COLO829 (cell line): ENCODE data around the gene PDIK1L.

Experiments
- DNase-seq: peaks from one replicate; pipeline ENCODE4 v3.0.0; 2012; ENCODE audit warnings: low spot score

Gene PDIK1L

DNA sequence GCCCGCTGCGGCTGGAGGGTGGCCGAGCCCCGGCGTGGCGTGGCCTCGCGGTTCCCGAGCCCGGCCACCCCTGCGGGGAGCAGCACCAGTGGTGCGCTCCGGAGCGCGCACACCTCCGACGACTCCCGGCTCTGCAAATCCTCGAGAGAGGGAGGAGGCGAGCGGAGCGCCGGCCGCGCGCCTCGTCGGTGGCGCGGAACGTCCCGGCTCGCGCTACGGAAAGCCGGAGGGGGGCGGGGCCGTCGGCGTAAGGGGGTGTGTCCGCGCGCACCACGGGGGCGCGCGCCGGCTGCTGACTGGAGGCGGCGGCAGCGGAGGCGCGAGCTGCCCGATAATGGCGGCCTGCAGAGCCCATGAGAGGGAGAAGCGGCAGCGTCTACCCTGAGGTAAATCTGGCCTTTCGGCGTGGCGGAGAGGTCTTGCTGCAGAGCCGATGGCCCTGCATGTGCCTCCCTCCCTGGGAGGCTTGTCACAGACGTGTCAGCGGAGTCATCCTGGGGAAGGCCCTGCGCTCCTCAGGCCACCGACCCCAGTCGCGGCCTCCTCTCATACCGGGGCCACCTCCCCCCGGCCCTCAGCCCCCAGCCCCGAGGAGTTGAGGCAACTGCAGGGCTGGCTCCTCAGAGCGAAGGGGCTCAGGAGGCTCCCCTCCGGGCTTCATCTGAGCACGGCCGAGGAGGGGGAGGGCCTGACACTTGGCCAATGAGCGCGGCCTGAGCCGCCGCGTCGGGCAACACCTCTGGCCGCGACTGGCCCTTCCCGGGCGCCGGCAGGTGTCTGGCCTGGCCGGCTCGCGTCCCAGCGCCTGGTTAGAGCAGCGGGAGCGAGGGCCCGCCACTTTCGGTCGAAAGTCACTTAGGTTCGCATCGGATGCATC lies at the start of gene PDIK1L:
Gene PDIK1L, plus strand, starts transcription at position 295 of the 877 bp plus-strand sequence. CDS start 2,485 bp downstream, outside the sequence.
- DNase-seq = peak; percentile 83

DNA sequence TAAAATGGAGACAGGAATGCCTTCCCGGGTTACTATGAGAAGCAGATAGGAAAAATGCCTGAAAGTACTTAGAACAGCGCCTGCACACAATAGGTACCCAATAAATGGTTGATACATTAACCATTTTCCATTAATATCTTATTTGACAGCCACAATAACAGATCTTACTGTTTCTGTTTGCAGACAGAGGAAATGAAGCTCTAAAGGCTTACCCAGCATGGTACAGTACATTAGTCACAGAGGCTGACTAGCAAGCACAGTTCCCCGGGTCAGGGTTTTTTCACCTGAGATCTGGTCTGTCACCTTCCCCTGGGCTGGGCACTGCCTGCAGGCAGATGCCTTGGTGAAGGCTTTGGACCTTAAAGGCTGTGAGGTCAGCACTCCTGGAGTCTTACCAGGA lies 47.1 kb upstream of the PDIK1L start:
- no peak for DNase-seq

DNA sequence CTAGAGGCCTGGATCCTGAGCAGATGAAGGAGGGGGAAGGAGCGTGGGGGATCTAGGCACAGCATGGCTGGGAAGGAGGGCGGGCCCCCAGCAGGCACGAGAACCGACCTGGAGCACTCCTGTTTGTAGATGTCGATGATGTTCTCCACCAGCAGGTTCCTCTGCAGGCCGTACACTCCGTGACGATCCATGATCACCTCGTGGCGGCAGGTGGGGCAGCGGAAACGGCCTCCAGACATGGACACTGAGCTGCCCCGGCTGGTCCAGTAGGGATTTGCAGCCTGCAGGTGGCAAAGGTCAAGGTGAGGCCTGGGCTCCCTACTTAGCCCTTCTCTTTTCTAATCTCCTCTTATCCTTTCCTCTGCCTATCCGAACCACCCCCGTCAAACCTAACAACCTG lies 45.5 kb upstream of the PDIK1L start:
- DNase-seq = no peak

DNA sequence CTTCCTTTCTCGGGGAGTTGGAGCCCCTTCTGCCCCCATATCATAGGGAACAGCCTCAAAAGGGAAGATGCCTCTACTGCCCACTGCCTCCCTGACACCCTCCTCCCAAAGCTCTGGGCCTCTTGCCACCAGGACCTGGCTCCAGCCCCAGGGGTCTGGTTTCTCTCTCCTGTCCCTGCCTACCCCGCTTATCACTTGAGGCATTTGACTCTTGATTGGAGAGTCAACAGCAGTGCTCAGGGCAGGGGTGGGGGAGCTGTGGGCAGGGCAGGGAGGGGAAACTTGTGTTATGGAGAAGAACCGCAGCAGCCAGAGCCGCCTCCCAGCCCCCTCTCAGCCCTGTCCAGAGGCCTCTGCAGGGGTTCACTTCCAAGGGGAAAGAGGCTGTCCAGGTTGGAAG lies 44.8 kb upstream of the PDIK1L start:
- DNase-seq = no peak

DNA sequence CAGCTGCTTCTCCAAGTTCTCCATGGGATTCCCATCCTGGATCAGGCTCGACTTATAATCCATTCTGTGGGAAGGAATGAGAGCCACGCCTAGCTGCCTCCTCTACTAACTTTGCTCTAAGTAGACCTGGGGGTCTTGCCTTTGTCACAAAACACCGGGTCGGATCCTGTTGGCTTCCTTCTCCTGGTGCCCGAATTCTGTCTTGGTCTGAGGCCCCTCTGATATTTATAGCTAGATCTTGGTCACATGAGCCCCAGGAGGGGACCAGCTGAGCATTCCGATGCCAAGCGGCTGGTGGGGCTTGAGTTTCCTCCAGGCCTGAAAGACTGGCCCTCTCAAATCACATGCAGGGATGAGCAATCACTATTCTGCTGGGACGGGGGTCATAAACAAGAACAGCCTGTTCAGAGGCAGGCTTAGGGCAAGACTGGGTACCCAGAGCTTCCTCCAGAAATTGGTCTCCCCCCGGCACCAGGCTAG lies 44.2 kb upstream of the PDIK1L start, which contains the start of gene TRIM63:
Gene TRIM63, minus strand, starts transcription at position 199 of the 480 bp plus-strand sequence. Its CDS starts 136 bp downstream, at position 63.
- peak; percentile 78 for DNase-seq

DNA sequence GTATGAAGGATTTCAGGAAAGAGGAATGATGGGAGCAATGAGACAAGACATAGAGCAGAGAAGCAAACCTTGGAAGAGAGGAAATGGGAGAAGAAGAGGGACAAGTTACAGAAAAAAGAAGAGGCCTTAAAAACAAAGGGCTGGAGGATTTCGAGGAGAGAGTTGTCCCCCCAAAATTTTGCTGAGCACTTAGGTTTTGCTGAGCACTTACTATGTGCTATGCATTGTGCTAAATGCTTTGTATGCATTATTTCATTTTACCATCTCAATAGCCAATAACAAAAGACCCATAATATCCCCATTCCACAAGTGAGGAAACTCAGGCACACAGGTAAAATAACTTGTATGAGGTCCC lies 41.7 kb upstream of the PDIK1L start:
- no peak for DNase-seq

DNA sequence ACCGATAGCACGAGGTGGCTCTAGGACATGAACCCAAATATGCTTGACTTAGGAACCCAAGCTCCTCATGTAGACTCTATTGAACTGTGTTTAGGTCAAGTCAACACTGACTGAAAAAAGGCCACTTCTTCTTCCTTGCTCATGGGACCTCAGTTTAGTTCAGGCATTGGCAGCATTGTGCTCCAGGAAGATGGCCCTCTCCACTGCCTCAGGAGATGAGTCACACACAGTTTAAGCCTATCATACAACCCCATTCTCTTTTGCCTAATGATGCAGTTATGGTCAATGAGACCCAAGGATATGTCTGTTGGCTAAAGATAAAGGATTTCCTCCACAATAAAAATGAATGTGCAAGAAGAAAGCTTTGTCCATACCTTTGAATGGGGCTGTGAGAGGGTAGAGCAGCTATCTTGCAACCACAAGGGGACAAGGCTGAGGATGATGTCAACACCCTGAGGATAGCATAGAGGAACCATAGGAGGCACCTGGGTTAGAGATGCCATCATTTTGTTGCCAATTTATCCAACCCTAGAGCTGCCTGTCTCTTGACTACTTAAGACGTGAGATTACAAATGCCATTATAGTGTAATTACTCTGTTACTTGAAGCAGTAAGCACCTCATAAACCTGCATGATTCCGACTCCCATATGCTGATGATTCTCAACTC lies 41.2 kb upstream of the PDIK1L start:
- peak; percentile 45 for DNase-seq

DNA sequence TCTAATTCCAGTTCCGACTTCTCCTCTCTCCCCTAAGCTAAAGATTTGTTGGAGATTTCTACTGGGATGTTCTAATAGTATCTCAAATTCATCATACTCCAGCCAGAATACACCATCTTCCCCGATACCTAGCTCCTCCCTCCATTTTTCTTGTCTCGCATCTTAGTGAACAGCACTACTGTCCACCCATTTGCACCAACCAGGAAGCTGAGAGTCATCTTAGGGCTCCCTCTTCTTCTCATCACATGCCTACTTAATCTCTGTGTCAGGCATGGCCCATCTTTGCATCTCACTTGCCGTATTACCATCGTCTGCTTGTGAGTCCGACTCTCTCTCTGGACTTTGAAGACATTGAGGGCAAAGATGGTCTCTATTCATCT lies 40.7 kb upstream of the PDIK1L start:
- DNase-seq = no peak

DNA sequence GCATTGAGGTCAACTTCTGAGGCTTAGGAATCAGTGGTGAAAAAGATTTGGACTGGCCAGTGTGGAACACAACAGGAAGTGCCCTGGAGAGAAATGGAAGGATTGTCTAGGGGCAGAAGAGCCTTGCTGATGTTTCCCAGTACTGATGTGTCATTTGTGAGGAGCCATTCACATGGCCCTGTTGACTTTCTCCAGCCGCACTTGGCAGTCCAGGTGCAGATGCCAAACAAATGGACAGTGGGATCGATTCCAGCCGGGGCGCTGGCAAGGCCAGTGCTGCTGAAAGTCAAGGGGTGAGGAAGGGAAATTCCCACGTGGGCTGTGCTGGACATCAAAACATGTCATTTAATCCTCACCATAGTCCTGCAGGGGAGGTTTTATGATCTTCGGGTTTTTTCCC lies 39.3 kb upstream of the PDIK1L start:
- DNase-seq = no peak

DNA sequence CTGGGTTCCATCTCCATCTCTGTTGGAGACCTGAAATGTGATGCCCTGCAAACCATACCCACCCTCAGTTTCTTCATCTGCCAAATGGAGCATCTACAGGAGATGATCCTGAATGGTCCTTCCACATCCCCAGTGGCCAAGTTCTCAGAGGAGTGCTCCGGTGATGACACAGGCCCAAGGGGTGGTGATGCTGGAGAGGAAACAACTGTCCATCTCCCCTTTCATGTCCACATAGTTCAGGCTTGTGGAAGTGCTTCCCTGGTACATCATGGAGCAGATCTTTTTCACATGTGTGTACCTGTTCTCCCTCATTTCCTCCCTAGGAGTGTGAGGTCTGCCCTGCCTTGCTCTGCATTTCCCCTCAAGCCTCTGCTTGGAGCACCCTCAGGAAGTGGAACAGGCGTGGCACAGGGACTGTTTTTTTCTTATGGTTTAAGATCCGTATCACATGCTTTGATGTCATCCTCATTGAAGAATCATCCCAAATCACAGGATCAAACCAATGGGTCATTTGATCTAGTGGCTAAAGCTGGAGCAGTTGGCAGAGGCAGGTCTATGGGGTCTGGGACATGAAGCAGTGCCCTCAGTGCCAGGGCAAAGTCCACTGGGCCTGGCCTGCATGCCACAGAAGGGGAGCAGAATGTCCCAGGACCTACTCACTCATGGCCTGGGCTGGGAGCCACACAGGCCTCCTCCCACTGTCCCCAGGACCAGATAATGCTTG lies 36.0 kb upstream of the PDIK1L start:
- no peak for DNase-seq

DNA sequence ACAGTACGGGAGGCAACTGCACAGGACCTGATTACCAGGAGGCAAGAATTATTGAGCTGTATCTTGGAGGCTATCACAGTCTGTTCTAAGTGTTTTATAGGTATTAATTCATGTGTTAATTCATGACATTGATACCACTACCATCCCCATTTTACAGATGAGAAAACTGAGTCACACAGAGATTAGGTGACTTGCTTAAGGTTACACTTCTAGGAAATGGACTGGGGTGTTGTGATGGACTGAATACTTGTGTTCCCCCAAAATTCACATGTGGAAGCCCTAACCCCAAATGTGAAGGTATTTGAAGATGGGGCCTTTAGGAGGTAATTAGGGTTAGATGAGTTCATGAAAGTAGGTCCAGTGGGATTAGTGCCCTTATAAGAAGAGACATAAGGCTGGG lies 34.1 kb upstream of the PDIK1L start:
- no peak for DNase-seq

DNA sequence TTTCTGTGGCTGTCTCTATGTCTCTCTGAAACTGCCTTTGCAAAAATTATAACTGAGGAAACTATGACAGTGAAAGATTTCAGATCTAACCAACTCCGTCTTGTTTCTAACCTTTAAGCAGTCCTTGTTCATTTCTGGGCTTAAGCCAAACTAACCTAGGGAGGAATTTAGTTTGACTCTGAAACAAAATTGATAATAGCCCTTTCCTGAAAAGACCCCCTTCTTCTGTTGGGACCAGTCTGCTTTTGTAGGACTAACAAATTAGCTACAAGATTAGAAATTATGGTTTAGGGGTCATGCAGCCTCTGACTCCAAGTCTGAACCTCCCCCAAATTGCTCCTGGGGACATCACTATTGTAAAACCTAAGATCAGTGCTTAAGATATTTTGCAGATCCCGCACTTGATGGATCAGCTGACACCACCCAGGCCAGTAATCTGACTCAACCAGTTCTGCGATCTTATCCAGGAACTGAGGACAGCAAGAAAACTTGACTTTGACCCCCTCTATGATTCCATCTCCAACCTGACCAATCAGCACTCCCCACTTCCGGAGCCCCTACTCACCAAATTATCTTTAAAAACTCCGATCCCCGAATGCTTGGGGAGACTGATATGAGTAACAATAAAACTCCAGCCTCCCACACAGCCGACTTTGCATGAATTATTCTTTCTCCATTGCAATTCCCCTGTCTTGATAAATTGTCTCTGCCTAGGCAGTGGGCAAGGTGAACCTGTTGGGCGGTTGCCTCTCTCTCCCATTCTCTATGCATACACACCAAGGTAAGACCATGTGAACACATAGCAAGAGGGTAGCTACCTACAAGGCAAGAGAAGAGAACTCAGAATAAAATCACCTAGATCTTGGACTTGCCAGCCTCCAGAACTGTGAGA lies 33.1 kb upstream of the PDIK1L start:
- no peak for DNase-seq

DNA sequence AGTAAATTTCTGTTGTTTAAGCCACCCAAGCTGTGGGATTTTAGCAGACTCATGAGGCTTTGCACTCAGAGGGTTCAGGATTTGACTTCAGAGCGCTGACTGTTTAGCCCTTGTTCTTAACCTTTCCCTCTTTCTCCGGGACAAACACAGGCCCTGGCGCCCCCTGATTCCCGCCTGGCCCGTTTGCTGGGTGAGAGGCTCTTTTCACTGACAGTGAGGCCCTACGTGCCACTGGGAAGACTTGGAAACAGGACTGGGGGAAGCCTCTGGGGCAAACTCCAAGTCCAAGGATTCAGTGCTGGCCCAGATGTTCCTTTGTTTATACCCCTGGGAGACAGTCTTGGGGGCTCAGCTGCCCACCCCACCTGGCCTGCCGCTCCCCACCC lies 32.5 kb upstream of the PDIK1L start:
- DNase-seq = no peak

DNA sequence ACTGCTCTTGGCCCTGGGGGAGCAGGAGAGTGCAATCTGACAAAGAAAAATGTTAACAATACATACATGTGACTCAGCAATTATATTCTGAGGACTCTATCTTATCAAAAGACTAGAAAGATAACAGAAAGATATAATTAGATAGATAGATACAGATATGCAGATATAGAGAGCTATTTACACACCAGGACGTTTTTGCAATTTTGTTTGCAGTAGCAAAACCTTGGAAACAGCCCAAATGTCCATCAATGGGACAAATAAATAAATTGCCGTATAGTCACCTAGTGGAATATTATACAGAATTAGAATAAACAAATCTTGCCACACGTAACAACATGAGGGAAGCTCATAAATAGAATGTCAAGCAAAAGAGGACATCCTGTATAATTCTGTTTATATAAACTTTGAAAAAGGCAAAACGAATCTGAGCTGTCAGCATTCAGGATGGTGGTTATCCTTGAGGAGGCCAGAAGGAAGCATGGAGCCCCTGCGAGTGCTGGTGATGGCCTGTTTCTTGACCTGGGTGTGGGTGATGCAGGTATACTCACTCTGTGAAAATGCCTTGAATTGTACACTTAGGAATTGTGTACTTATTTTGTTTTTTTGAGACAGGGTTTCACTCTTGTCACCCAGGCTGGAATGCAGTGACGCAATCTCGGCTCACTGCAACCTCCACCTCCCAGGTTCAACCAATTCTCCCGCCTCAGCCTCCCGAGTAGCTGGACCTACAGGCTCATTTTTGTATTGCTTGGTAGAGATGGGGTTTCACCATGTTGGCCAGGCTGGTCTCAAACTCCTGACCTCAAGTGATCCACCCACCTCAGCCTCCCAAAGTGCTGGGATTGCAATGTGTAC lies 31.4 kb upstream of the PDIK1L start:
- DNase-seq = no peak

DNA sequence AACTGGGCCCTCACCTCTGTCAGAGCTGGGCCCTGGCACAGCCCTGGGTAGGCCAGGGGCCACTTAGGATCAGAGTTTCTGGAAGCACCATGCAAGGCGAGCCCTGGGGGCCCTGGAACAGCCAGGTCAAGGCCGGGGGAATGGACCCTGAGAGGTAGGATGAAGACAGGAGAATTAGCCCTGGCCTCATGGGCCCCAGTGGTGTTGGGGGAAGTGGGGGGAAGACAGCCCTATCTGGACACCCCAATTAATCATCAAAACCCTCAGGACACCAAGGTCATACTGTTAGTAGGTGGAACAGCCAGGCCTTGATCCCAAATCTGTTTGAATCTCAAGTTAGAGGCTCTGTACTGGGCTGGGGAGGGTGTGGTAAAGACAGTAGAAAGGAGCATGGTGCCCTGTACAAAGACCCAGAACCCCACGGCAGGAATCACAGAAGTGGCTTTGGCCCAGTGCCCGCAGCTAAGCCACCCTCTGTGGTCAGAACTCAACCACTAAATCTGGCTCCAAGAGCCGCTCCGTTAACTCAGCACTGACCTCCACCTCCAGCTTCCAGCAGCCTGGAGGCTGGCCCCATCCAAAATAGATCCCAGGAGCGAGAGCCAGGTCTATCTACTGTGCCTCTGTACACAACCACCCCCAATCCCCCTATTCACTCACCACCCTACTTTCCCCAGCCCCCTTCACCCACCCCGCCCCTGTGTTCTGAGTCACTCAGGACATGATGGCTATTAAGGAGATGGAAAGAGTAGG lies 30.2 kb upstream of the PDIK1L start:
- no peak for DNase-seq

DNA sequence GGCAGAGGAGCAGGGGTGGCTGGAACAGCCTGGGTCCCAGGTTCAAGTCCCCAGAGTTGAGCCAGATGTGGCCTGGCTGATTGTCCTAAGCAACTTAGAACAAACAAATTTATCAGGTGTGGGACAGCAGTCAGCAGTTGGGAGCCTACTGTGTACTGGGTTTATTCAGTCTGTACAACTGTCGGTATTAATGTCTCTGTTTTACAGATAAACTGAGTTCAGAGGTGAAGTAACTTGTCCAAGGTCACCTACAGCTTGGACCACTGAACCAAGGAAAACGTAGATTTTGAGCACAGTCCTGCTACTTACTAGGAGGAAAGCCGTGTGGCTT lies 29.6 kb upstream of the PDIK1L start:
- no peak for DNase-seq

DNA sequence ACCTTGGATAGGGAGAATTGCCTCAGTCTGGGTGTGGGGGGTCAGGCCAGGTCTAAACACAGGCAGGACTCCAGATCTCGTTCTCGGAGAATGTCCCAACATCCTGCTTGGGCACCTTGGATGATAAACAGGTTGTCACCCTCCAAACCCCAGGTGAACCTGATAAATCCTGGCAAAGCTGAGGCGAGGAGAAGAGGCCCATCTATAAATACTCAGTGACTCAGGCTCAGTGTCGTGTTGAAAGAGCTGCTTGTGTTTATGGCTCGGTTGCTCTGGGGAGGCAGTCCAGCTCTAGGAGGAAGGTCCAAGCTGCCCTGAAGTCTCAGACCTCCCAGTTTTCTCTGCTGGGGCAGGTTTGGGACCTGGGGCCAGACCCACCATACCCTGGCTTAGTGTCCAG lies 28.4 kb upstream of the PDIK1L start:
- no peak for DNase-seq

DNA sequence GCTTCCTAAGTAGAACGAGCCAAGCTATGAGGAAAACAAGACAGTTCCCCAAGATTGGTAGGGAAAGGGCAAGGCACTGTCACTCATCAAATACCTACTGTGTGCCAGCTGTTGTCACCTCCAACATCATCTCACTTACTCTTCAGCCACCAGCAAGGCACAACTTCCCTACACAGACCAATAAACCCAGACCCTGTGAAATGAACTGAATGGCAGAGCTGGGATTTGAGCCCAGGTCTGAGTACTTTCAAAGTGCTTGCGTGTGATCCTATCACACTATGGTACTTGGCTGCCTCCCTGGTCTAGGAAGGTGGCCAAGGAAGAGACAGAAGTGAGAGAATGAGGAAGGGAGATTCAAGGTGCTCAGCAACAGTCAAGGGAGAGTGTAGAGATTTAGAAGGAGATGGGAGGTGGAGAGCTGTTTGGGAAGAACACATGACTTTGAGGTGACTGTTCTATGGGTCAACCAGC lies 27.5 kb upstream of the PDIK1L start:
- no peak for DNase-seq

DNA sequence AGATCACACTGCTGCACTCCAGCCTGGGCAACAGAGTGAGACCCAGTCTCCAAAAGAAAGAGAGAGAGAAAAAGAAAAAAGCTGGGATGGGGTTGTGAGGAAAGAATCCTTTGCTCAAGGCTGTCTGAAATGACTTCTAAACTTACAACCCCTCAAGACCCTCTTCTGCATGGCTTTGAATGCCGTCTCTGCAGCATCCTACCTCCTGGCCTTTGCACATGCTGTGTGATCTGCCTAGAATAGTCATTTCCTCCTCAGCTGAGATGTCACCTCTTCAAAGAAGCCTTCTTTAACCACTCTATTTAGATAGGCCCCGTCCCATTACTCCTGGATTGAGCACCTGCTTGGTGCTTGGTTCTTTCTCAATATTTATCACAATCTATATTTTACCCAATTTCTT lies 26.8 kb upstream of the PDIK1L start:
- no peak for DNase-seq

DNA sequence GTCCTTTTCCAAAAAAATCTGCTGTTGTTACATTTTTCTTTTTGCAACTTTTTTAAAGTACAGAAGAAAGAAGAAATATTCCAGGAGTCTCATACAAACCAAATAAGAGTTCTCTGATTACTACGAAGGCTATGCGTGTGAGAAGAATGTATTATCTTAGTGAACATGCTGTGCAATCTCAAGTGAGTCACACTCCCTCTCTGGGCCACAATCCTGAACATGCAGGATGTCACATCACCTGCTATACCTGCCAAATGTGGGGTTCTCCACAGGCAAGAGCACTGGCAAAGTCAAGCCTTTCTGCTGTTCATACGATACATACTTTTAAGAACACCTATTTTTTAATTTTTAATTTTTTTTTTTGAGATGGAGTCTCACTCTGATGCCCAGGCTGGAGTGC lies 22.5 kb upstream of the PDIK1L start:
- DNase-seq = no peak
